ENCODE data around the gene ACOX2.

DNA sequence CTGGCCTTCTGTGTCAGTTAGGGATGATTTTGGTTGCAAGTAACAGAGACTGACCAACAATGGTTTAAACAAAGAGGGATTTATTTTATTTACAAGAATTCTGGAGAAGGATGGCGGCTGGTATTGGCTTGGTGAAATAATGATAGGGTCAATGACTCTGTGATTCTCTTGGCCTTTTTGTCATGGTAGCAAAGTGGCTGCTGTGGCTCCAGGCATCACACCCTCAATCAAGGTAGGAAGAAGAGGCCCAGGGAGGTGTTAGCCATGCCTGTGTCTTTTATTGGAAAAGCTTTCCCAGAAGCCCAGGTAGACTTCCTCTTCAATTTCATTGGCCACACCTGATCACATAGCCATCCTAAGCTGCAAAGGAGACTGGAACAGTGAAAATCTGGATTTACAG, 27.1 kb upstream of the ACOX2 start:
- TF ChIP-seq POLR2AphosphoS5 (IDR thresholded peaks at IDR 0.05; ENCODE audit: low read length) (no peak), SIN3A (IDR thresholded peaks at IDR 0.05; ENCODE audit: low read depth, low read length) (no peak), BHLHE40 (IDR thresholded peaks at IDR 0.05; ENCODE audit: borderline replicate concordance in 1 of 2, low read depth in 2 of 2, low read length in 1 of 2) (no peak)
- TF ChIP-seq, protein P1, sequence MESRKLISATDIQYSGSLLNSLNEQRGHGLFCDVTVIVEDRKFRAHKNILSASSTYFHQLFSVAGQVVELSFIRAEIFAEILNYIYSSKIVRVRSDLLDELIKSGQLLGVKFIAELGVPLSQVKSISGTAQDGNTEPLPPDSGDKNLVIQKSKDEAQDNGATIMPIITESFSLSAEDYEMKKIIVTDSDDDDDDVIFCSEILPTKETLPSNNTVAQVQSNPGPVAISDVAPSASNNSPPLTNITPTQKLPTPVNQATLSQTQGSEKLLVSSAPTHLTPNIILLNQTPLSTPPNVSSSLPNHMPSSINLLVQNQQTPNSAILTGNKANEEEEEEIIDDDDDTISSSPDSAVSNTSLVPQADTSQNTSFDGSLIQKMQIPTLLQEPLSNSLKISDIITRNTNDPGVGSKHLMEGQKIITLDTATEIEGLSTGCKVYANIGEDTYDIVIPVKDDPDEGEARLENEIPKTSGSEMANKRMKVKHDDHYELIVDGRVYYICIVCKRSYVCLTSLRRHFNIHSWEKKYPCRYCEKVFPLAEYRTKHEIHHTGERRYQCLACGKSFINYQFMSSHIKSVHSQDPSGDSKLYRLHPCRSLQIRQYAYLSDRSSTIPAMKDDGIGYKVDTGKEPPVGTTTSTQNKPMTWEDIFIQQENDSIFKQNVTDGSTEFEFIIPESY (IDR thresholded peaks at IDR 0.05), result no peak
